NK-92 (cell line): ENCODE results near the gene TRIM15.
"Not testable (repeated sequence)": the region's sequence is repeated elsewhere in the genome, so short reads cannot be mapped to it uniquely, and the experiment has no call there.

Source experiments
- DNase-seq: peaks from one replicate; lab custom pipeline; 2025; ENCODE audit not compliant: unreplicated experiment; lab: John Stamatoyannopoulos, UW

TRIM15 gene

GRCh38 chr6:30195951-30196350 lies 32.6 kb downstream of the TRIM15 start:
- no peak for DNase-seq

- DNase-seq = no peak
Measured at GRCh38 chr6:30196376-30196775, 33.0 kb downstream of the TRIM15 start.

GRCh38 chr6:30198166-30199084 lies 35.1 kb downstream of the TRIM15 start:
- no peak for DNase-seq

- DNase-seq = no peak
Measured at GRCh38 chr6:30200551-30201281, 37.4 kb downstream of the TRIM15 start.

- DNase-seq = no peak
Measured at GRCh38 chr6:30202366-30202765, 39.0 kb downstream of the TRIM15 start.

GRCh38 chr6:30204116-30204515 lies 40.8 kb downstream of the TRIM15 start:
- no peak for DNase-seq

GRCh38 chr6:30206152-30206551 lies 42.8 kb downstream of the TRIM15 start:
- no peak for DNase-seq

GRCh38 chr6:30206799-30207618 lies 43.7 kb downstream of the TRIM15 start:
- no peak for DNase-seq

- DNase-seq = no peak
Measured at GRCh38 chr6:30207619-30208295, 44.4 kb downstream of the TRIM15 start.

- DNase-seq = no peak
Measured at GRCh38 chr6:30211306-30211705, 48.0 kb downstream of the TRIM15 start.

- DNase-seq = no peak
Measured at GRCh38 chr6:30211899-30212298, 48.6 kb downstream of the TRIM15 start.

GRCh38 chr6:30212865-30213666 lies 49.7 kb downstream of the TRIM15 start, which contains the start of gene TRIM26:
Gene TRIM26, minus strand, starts transcription at chr6:30213406. Its CDS starts 14,303 bp downstream, at chr6:30199103.
- DNase-seq = peak; percentile 82

- DNase-seq = no peak
Measured at GRCh38 chr6:30213667-30213956, 50.3 kb downstream of the TRIM15 start.

- no peak for DNase-seq
Measured at GRCh38 chr6:30213957-30214656, 50.8 kb downstream of the TRIM15 start.

- no peak for DNase-seq
Measured at GRCh38 chr6:30214657-30214982, 51.3 kb downstream of the TRIM15 start.

- no peak for DNase-seq
Measured at GRCh38 chr6:30216096-30216495, 52.8 kb downstream of the TRIM15 start.

- DNase-seq = no peak
Measured at GRCh38 chr6:30219244-30219643, 55.9 kb downstream of the TRIM15 start.

- not testable (repeated sequence) for DNase-seq
Measured at GRCh38 chr6:30221395-30221794, 58.0 kb downstream of the TRIM15 start.

GRCh38 chr6:30221956-30222355 lies 58.6 kb downstream of the TRIM15 start:
- not testable (repeated sequence) for DNase-seq
